HL-60 (cell line): ENCODE measurements around the gene TMEM192.
"Not testable (repeated sequence)": the region's sequence is repeated elsewhere in the genome, so short reads cannot be mapped to it uniquely, and the experiment has no call there.

ENCODE experiments used
- POLR2AphosphoS5 ChIP-seq: IDR thresholded peaks from 2 replicates; pipeline ENCODE4 v1.6.1; 2012; ENCODE audit warnings: low read depth
- TF ChIP-seq, protein P1 (sequence below): IDR thresholded peaks from one replicate; pipeline ENCODE4 v1.5.1; 2011; ENCODE audit warnings: low read length, control low read depth, inconsistent platforms; ENCODE audit not compliant: insufficient read depth
- TF ChIP-seq, protein P2 (sequence below): IDR thresholded peaks from 2 replicates; pipeline ENCODE4 v1.6.1; 2012; ENCODE audit warnings: low read depth; ENCODE audit not compliant: insufficient replicate concordance

DNA sequence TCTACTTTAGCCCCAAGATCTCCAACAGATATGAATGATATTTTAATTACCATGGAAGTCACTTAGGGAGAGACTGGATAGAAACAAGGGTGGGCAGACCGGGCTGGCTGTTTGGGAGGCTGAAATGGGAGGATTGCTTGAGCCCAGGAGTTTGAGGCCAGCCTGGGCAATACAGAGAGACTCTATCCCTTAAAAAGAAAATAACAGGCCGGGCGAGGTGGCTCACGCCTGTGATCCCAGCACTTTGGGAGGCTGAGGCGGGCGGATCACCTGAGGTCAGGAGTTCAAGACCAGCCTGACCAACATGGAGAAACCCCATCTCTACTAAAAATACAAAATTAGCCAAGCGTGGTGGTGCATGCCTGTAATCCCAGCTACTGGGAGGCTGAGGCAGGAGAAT, 27.9 kb downstream of the TMEM192 start:
- TF ChIP-seq, protein P1, sequence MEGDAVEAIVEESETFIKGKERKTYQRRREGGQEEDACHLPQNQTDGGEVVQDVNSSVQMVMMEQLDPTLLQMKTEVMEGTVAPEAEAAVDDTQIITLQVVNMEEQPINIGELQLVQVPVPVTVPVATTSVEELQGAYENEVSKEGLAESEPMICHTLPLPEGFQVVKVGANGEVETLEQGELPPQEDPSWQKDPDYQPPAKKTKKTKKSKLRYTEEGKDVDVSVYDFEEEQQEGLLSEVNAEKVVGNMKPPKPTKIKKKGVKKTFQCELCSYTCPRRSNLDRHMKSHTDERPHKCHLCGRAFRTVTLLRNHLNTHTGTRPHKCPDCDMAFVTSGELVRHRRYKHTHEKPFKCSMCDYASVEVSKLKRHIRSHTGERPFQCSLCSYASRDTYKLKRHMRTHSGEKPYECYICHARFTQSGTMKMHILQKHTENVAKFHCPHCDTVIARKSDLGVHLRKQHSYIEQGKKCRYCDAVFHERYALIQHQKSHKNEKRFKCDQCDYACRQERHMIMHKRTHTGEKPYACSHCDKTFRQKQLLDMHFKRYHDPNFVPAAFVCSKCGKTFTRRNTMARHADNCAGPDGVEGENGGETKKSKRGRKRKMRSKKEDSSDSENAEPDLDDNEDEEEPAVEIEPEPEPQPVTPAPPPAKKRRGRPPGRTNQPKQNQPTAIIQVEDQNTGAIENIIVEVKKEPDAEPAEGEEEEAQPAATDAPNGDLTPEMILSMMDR, result not testable (repeated sequence)
- not testable (repeated sequence) for TF ChIP-seq POLR2AphosphoS5
- TF ChIP-seq, protein P2, sequence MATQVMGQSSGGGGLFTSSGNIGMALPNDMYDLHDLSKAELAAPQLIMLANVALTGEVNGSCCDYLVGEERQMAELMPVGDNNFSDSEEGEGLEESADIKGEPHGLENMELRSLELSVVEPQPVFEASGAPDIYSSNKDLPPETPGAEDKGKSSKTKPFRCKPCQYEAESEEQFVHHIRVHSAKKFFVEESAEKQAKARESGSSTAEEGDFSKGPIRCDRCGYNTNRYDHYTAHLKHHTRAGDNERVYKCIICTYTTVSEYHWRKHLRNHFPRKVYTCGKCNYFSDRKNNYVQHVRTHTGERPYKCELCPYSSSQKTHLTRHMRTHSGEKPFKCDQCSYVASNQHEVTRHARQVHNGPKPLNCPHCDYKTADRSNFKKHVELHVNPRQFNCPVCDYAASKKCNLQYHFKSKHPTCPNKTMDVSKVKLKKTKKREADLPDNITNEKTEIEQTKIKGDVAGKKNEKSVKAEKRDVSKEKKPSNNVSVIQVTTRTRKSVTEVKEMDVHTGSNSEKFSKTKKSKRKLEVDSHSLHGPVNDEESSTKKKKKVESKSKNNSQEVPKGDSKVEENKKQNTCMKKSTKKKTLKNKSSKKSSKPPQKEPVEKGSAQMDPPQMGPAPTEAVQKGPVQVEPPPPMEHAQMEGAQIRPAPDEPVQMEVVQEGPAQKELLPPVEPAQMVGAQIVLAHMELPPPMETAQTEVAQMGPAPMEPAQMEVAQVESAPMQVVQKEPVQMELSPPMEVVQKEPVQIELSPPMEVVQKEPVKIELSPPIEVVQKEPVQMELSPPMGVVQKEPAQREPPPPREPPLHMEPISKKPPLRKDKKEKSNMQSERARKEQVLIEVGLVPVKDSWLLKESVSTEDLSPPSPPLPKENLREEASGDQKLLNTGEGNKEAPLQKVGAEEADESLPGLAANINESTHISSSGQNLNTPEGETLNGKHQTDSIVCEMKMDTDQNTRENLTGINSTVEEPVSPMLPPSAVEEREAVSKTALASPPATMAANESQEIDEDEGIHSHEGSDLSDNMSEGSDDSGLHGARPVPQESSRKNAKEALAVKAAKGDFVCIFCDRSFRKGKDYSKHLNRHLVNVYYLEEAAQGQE, result not testable (repeated sequence)
